Measurements from ENCODE around the gene BTN3A1.

Gene BTN3A1

DNA sequence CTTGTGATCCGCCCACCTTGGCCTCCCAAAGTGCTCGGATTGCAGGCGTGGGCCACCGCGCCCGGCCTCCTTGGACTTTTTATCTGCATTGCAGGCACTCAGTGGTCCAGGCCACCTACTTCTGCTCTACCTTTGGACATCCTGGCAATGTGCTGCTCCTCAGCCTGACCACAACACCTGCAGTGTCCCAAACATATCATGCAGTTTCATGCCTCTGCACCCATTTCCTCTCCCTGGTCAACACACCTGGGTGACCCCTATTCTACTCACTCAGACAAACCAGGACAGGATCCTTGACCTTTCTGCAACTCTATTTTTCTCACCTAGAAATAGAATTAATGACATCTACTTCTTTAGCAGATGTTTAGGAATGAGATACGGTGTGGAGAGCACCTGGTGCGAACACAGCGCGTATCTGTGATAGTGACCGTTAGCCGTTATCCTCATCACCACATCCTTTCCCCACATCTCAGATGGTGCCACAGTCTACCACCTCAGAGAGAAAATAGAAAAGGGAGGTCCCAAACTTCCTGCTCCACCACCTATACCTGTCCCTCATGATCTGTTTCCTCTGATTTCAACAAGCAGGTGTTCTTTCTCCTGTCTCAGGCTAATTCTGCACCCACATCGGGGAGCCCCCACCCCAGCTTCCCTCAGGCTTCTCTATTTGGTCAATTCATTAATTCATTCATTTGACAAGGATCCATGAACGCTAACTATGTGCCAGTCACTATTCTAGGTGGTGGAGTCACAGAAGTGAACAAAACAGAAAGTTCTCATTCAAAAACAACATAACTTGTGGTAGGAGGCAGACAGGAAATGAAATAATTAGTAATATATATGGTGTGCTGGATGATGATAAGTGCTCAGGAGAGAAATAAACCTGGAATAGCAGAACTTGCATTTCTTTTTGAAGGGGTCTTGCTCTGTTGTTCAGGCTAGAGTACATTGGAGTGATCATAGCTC, 41.3 kb upstream of the BTN3A1 start:
- TF ChIP-seq CTCF (IDR thresholded peaks at IDR 0.05; ENCODE audit: extremely low read depth, missing control alignments): no peak
- peak; percentile 7 for DNase-seq (ENCODE audit: low spot score)

GRCh38 chr6:26361544-26361943, 40.5 kb upstream of the BTN3A1 start:
- DNase-seq (ENCODE audit: low spot score): no peak
- TF ChIP-seq CTCF (IDR thresholded peaks at IDR 0.05; ENCODE audit: extremely low read depth, missing control alignments): no peak

DNA sequence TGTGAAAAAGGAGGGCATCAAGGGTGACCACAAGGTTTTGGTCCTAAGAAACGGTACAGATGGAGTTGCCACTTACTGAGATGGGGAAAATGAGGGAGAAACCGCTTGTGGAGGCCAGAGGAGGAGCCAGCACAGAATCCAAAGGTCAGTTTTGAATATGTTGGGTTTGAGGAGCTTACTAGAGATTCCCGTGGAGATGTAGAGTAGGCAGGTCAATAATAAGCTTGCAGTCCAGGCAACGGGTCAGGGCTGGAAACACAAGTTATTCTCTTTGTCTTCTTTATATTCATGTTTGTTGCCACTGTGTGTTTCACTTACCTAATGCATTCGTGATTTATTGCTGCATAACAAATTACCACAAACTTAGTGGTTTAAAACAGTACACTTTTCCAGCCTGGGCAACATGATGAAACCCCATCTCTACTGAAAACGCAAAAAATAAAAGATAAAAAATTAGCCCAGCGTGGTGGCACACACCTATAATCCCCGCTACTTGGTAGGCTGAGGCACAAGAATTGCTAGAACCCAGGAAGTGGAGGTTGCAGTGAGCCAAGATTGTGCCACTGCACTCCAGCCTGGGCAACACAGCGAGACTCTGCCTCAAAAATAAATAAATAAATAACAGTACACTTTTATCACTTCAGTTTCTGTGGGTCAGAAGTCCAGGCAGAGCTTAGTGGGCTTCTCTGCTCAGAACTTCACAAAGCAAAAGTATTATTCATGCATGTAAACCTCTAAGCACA, 39.8 kb upstream of the BTN3A1 start:
- no peak for TF ChIP-seq CTCF (IDR thresholded peaks at IDR 0.05; ENCODE audit: extremely low read depth, missing control alignments)
- no peak for DNase-seq (ENCODE audit: low spot score)

DNA sequence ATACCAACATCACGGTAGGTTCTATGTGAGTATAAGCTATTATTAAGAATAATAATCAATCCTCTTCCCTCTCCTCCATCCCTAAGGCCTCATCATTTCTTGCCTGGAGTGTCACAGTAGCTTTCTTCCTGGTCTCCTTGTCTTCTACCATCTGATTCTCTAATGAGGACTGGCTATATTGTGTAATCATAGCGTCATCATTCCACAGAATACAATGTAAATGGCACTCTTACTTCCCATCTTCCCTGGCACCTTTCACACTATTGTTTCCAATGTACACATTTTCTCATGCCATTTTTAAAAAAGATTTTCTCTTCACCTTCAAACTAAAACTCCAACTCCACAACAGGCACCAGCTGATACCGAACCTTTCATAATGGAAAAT, 39.2 kb upstream of the BTN3A1 start:
- TF ChIP-seq CTCF (IDR thresholded peaks at IDR 0.05; ENCODE audit: extremely low read depth, missing control alignments): no peak
- DNase-seq (ENCODE audit: low spot score): no peak

GRCh38 chr6:26363882-26364701, 38.0 kb upstream of the BTN3A1 start:
- TF ChIP-seq CTCF (IDR thresholded peaks at IDR 0.05; ENCODE audit: extremely low read depth, missing control alignments): no peak
- DNase-seq (ENCODE audit: low spot score): no peak

GRCh38 chr6:26365633-26365995, 36.5 kb upstream of the BTN3A1 start:
- TF ChIP-seq CTCF (IDR thresholded peaks at IDR 0.05; ENCODE audit: extremely low read depth, missing control alignments): no peak
- no peak for DNase-seq (ENCODE audit: low spot score)
